ENCODE measurements around the gene CAMTA1. TPM values are rescaled to one million over a fixed set of nuclear protein-coding genes. Genes with fewer than 3 reads are reported as not detected.

CAMTA1 gene
- total RNA-seq, 1 donor from 2014 or later, result 268 TPM

GRCh38 chr1:7174980-7175906 is 390.0 kb downstream of the CAMTA1 start:
- Histone ChIP-seq H3K27me3 (no peaks in the 10 kb centered on the region), H3K36me3 (no peaks in the 10 kb centered on the region), H3K9ac (no peak overlapping the region), H3K79me2 (ENCODE audit: low read depth) (no peaks in the 10 kb centered on the region), H4K20me1 (ENCODE audit: low read depth) (no peaks in the 10 kb centered on the region), H3K4me3 (no peak overlapping the region), H3K4me2 (no peak overlapping the region), H3K4me1 (no peaks in the 10 kb centered on the region), H3K9me3 (ENCODE audit: low read depth) (no peaks in the 10 kb centered on the region), H3K27ac (no peak overlapping the region), H2AFZ (replicated peaks) (no peak overlapping the region), H3F3A (ENCODE audit: low read depth) (no peaks in the 10 kb centered on the region)
- TF ChIP-seq EZH2 (IDR thresholded peaks at IDR 0.05) (no peak), EZH2phosphoT487 (IDR thresholded peaks at IDR 0.05) (no peak), CTCF (IDR thresholded peaks at IDR 0.05) (no peak)
- Mint-ChIP-seq H3K9me3 (peaks cover 20% of the 10 kb centered on the region), H3K36me3 (no peaks in the 10 kb centered on the region), H3K27me3 (ENCODE audit: insufficient read depth, low read depth) (peaks cover 5% of the 10 kb centered on the region), H3K4me3 (no peak overlapping the region), H3K27ac (no peak overlapping the region), H3K4me1 (peaks cover 14% of the 10 kb centered on the region)
- DNase-seq (ENCODE audit: low spot score), result no peak

- Histone ChIP-seq H4K20me1 (ENCODE audit: low read depth) (no peaks in the 10 kb centered on the region), H2AFZ (replicated peaks) (no peak overlapping the region), H3K4me1 (no peaks in the 10 kb centered on the region), H3F3A (ENCODE audit: low read depth) (no peaks in the 10 kb centered on the region), H3K4me2 (no peak overlapping the region), H3K36me3 (no peaks in the 10 kb centered on the region), H3K9me3 (ENCODE audit: low read depth) (no peaks in the 10 kb centered on the region), H3K9ac (no peak overlapping the region), H3K4me3 (no peak overlapping the region), H3K27ac (no peak overlapping the region), H3K27me3 (no peaks in the 10 kb centered on the region), H3K79me2 (ENCODE audit: low read depth) (no peaks in the 10 kb centered on the region)
- TF ChIP-seq CTCF (IDR thresholded peaks at IDR 0.05) (no peak), EZH2phosphoT487 (IDR thresholded peaks at IDR 0.05) (no peak)
- DNase-seq (ENCODE audit: low spot score), result no peak
- Mint-ChIP-seq H3K27ac (no peak overlapping the region), H3K9me3 (peaks cover 23% of the 10 kb centered on the region), H3K4me1 (peaks cover 14% of the 10 kb centered on the region), H3K36me3 (no peaks in the 10 kb centered on the region), H3K27me3 (ENCODE audit: insufficient read depth, low read depth) (peaks cover 5% of the 10 kb centered on the region), H3K4me3 (no peak overlapping the region)
Measured at GRCh38 chr1:7177021-7177420, 391.8 kb downstream of the CAMTA1 start.

DNA sequence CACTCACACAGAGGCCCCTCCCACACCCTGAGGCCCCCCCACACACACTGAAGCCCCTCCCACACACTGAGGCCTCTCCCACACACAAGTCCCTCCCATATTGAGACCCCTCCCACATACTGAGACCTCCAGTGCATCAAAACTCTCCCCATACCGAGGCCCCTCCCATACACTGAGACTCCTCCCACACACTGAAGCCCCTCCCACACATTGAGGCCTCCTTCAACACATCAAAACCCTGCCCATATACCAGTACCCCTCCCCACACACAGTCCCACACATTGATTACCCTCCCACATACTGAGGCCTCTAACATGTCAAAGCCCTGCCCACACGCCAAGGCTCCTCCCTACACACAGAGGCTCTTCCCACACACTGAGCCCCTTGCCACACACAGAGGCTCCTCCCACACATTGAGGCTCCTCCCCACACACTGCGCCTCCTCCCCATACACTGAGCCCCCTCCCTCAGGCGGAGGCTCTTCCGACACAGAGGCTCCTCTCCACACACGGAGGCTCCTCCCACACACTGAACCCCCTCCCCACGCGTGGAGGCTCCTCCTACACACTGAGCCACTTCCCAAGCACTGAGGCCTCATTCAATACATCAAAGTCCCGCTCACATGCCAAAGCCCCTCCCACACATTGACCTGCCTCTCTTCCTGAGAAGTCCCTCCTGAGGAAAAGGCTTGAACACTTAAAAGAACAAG is 392.3 kb downstream of the CAMTA1 start:
- Mint-ChIP-seq H3K27ac (no peak overlapping the region), H3K27me3 (ENCODE audit: insufficient read depth, low read depth) (peaks cover 5% of the 10 kb centered on the region), H3K4me1 (peaks cover 10% of the 10 kb centered on the region), H3K4me3 (peak overlapping the region; percentile 12), H3K36me3 (no peaks in the 10 kb centered on the region), H3K9me3 (peaks cover 23% of the 10 kb centered on the region)
- no peaks in the 10 kb centered on the region for H4K20me1 ChIP-seq (ENCODE audit: low read depth)
- no peak overlapping the region for H2AFZ ChIP-seq (replicated peaks)
- H3K4me1 ChIP-seq, result no peaks in the 10 kb centered on the region
- peak; percentile 52 for DNase-seq (ENCODE audit: low spot score)
- no peak overlapping the region for H3K4me3 ChIP-seq
- H3F3A ChIP-seq (ENCODE audit: low read depth), result no peaks in the 10 kb centered on the region
- H3K9ac ChIP-seq, result no peak overlapping the region
- no peaks in the 10 kb centered on the region for H3K9me3 ChIP-seq (ENCODE audit: low read depth)
- H3K27ac ChIP-seq, result no peak overlapping the region
- TF ChIP-seq EZH2 (IDR thresholded peaks at IDR 0.05), result no peak
- no peak for TF ChIP-seq EZH2phosphoT487 (IDR thresholded peaks at IDR 0.05)
- TF ChIP-seq CTCF (IDR thresholded peaks at IDR 0.05), result no peak
- H3K79me2 ChIP-seq (ENCODE audit: low read depth), result no peaks in the 10 kb centered on the region
- no peaks in the 10 kb centered on the region for H3K36me3 ChIP-seq
- H3K4me2 ChIP-seq, result no peak overlapping the region
- H3K27me3 ChIP-seq, result no peaks in the 10 kb centered on the region

Data from neural progenitor cell (in vitro differentiated cells).